DND-41 (cell line): ENCODE results near the gene PPAN.

Experiments
- ATAC-seq: fragments of 200-7000 bp; cut with Tn5 transposase; 3 replicates; pipeline ENCODE4 v1.9.1; 2021; ENCODE audit warnings: low read depth; ENCODE audit not compliant: insufficient read depth
- DNase-seq: peaks from one replicate; pipeline ENCODE4 v3.0.0-alpha.2; 2020
- H2AFZ ChIP-seq: 2 replicates; pipeline ENCODE4 v1.6.0; 2012; ENCODE audit warnings: low read depth, low read length
- H3K27ac ChIP-seq: 2 replicates; pipeline ENCODE4 v1.5.1; 2012; ENCODE audit warnings: low read length, inconsistent platforms
- H3K27me3 ChIP-seq: fragments of 200-600 bp; sonication (generic); 2 replicates; pipeline ENCODE4 v1.6.0; 2012; ENCODE audit warnings: low read length, mild to moderate bottlenecking, inconsistent platforms; ENCODE audit not compliant: insufficient read depth, poor library complexity
- H3K36me3 ChIP-seq: 2 replicates; pipeline ENCODE4 v1.5.1; 2012; ENCODE audit warnings: low read length, inconsistent platforms; ENCODE audit not compliant: insufficient read depth
- H3K4me1 ChIP-seq: 2 replicates; pipeline ENCODE4 v1.5.1; 2012; ENCODE audit warnings: mild to moderate bottlenecking, low read length; ENCODE audit not compliant: insufficient read depth
- H3K4me2 ChIP-seq: 2 replicates; pipeline ENCODE4 v1.6.0; 2012; ENCODE audit warnings: mild to moderate bottlenecking, moderate library complexity, low read length, inconsistent platforms; ENCODE audit not compliant: insufficient read depth
- H3K4me3 ChIP-seq, 2 experiments: fragments of 200-600 bp in 1 of 2; shearing (Covaris generic) in 1 of 2; 2 replicates each; pipeline ENCODE4 v1.5.1; 2012 to 2016; ENCODE audit warnings: inconsistent platforms in 2 of 2, low read length in 2 of 2, mild to moderate bottlenecking in 2 of 2, low read depth in 1 of 2, moderate library complexity in 1 of 2
- H3K79me2 ChIP-seq: 2 replicates; pipeline ENCODE4 v1.6.0; 2012; ENCODE audit warnings: low read length, inconsistent platforms; ENCODE audit not compliant: insufficient read depth
- H3K9ac ChIP-seq: 2 replicates; pipeline ENCODE4 v1.6.0; 2012; ENCODE audit warnings: low read depth, mild to moderate bottlenecking, inconsistent platforms, low read length, moderate library complexity
- H3K9me3 ChIP-seq: 2 replicates; pipeline ENCODE4 v1.5.1; 2012; ENCODE audit warnings: low read length, moderate library complexity, mild to moderate bottlenecking, inconsistent platforms; ENCODE audit not compliant: insufficient read depth, severe bottlenecking
- H4K20me1 ChIP-seq: 2 replicates; pipeline ENCODE4 v1.6.0; 2012; ENCODE audit warnings: low read length; ENCODE audit not compliant: insufficient read depth
- EZH2 ChIP-seq: IDR thresholded peaks from 3 replicates; pipeline ENCODE4 v1.6.1; 2012; ENCODE audit warnings: borderline replicate concordance, low read depth, mild to moderate bottlenecking, moderate library complexity, low read length, inconsistent platforms; ENCODE audit not compliant: severe bottlenecking
- TF ChIP-seq, protein P1 (sequence below): IDR thresholded peaks from 2 replicates; pipeline ENCODE4 v1.5.1; 2012; ENCODE audit warnings: borderline replicate concordance, low read length, moderate library complexity, mild to moderate bottlenecking; ENCODE audit not compliant: poor library complexity, severe bottlenecking; ENCODE audit errors: extremely low read depth

Gene PPAN

DNA sequence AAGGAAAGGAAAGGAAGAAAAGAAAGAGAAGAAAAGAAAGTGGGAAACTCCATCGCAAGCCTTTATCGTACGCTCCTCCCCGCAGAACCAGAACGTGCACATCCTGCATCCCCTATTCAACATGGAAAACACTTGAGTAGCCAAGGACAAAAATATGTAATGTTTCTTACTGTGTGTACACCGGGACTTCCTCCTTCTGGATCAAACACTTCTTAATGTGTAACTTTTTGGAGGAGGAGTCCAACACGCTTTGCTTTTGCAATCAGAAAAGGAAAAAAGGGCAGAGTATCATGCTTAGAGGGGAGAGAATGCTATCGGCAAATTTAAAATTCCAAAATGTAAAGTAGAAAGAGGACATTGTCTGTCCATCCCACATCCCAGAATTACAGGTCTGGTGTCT lies 27.8 kb upstream of the PPAN start:
- H3K36me3 ChIP-seq: no peaks in the 10 kb centered on the region
- no peaks in the 10 kb centered on the region for H3K79me2 ChIP-seq
- no peak overlapping the region for H3K4me3 ChIP-seq
- no peak overlapping the region for H2AFZ ChIP-seq
- H3K4me2 ChIP-seq: no peak overlapping the region
- H3K27me3 ChIP-seq: no peaks in the 10 kb centered on the region
- no peaks in the 10 kb centered on the region for H3K9me3 ChIP-seq
- no peak for DNase-seq
- no peak overlapping the region for H3K9ac ChIP-seq
- no peaks in the 10 kb centered on the region for H3K4me1 ChIP-seq
- H3K27ac ChIP-seq: no peak overlapping the region
- no peak for TF ChIP-seq EZH2
- TF ChIP-seq, protein P1, sequence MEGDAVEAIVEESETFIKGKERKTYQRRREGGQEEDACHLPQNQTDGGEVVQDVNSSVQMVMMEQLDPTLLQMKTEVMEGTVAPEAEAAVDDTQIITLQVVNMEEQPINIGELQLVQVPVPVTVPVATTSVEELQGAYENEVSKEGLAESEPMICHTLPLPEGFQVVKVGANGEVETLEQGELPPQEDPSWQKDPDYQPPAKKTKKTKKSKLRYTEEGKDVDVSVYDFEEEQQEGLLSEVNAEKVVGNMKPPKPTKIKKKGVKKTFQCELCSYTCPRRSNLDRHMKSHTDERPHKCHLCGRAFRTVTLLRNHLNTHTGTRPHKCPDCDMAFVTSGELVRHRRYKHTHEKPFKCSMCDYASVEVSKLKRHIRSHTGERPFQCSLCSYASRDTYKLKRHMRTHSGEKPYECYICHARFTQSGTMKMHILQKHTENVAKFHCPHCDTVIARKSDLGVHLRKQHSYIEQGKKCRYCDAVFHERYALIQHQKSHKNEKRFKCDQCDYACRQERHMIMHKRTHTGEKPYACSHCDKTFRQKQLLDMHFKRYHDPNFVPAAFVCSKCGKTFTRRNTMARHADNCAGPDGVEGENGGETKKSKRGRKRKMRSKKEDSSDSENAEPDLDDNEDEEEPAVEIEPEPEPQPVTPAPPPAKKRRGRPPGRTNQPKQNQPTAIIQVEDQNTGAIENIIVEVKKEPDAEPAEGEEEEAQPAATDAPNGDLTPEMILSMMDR: no peak
- ATAC-seq: no peak
- H4K20me1 ChIP-seq: no peaks in the 10 kb centered on the region

DNA sequence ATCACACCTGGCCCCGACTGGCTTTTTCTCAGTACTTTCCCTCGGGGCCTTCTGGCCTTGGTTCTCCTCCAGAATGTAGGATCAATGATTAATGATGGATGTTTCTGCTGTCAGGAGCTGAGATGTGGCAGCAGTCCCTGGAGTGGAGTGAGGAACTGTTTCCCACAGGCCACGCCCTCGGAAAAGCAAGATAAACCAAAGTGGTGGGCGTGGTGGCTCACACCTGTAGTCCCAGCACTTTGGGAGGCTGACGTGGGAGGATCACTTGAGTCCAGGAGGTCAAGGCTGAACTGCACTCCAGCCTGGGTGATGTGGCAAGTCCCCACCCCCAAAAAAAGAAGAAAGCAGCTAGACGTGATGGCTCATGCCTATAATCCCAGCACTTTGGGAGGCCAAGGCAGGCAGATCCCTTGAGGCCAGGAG lies 27.1 kb upstream of the PPAN start:
- no peaks in the 10 kb centered on the region for H3K9me3 ChIP-seq
- H3K27me3 ChIP-seq: no peaks in the 10 kb centered on the region
- H3K36me3 ChIP-seq: no peaks in the 10 kb centered on the region
- H2AFZ ChIP-seq: no peak overlapping the region
- no peak overlapping the region for H3K27ac ChIP-seq
- H3K79me2 ChIP-seq: no peaks in the 10 kb centered on the region
- no peak overlapping the region for H3K9ac ChIP-seq
- TF ChIP-seq EZH2: no peak
- TF ChIP-seq, protein P1: no peak
- no peaks in the 10 kb centered on the region for H3K4me1 ChIP-seq
- H3K4me2 ChIP-seq: no peak overlapping the region
- DNase-seq: no peak
- no peaks in the 10 kb centered on the region for H4K20me1 ChIP-seq
- H3K4me3 ChIP-seq: no peak overlapping the region
- no peak for ATAC-seq

DNA sequence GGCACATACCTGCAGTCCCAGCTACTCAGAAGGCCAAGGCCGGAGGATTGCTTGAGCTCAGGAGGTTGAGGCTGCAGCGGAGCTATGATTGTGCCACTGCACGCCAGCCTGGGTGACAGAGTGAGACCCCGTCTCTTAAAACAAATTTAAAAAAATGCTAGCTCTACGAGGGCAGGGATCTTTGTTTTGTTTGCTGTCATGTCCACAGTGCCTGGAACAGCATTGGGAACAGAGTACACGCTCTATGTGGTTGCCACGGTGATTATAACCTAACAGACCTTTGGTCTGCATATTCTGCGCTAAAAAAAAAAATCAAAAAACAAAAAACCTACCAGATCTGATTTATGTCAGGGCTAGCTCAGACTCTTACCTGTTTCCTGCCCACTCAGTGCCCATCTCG lies 22.3 kb upstream of the PPAN start:
- Histone ChIP-seq H3K27me3 (no peaks in the 10 kb centered on the region), H3K79me2 (no peaks in the 10 kb centered on the region; the same call in 1 of the 2 replicates)

More for the DNA sequence above, 22.3 kb upstream of the PPAN start:
- no peaks in the 10 kb centered on the region for H3K9me3 ChIP-seq
- TF ChIP-seq, protein P1: no peak
- TF ChIP-seq EZH2: no peak
- H3K4me3 ChIP-seq: no peak overlapping the region
- H3K9ac ChIP-seq: no peak overlapping the region
- no peak overlapping the region for H3K27ac ChIP-seq
- H2AFZ ChIP-seq: no peak overlapping the region
- ATAC-seq: no peak
- H3K4me1 ChIP-seq: peaks cover 16% of the 10 kb centered on the region
- DNase-seq: no peak
- no peaks in the 10 kb centered on the region for H3K36me3 ChIP-seq
- no peaks in the 10 kb centered on the region for H4K20me1 ChIP-seq
- H3K4me2 ChIP-seq: no peak overlapping the region
